WERI-Rb-1 (cell line): Measurements from ENCODE around the gene ZBTB7C.

Experiments
- DNase-seq: peaks from one replicate; pipeline ENCODE4 v3.0.0-alpha.2; 2020
- H3K27ac ChIP-seq: fragments of 250-450 bp; sonication (Bioruptor Pico); 2 replicates; pipeline ENCODE4 v1.5.1; 2020; ENCODE audit warnings: mild to moderate bottlenecking, moderate library complexity
- H3K27me3 ChIP-seq: fragments of 250-450 bp; sonication (Bioruptor Pico); 2 replicates; pipeline ENCODE4 v1.5.1; 2021; ENCODE audit warnings: mild to moderate bottlenecking, low read depth, moderate library complexity; ENCODE audit not compliant: insufficient read depth, severe bottlenecking
- H3K36me3 ChIP-seq: fragments of 250-450 bp; sonication (Bioruptor Pico); 2 replicates; pipeline ENCODE4 v1.5.1; 2020; ENCODE audit warnings: mild to moderate bottlenecking, moderate library complexity
- H3K4me3 ChIP-seq: 2 replicates; pipeline ENCODE4 v1.5.1; 2011; ENCODE audit warnings: low read depth, mild to moderate bottlenecking, control low read depth, low read length
- H3K9me3 ChIP-seq: fragments of 250-450 bp; sonication (Bioruptor Pico); 2 replicates; pipeline ENCODE4 v1.5.1; 2021; ENCODE audit warnings: mild to moderate bottlenecking, moderate library complexity; ENCODE audit not compliant: severe bottlenecking
- TF ChIP-seq, protein P1 (sequence below): IDR thresholded peaks from 2 replicates; pipeline ENCODE4 v1.5.1; 2011; ENCODE audit warnings: low read depth, mild to moderate bottlenecking, control low read depth, inconsistent platforms, low read length

Gene ZBTB7C

GRCh38 chr18:47979611-47980200, 429.5 kb downstream of the ZBTB7C start:
- H3K9me3 ChIP-seq: no peaks in the 10 kb centered on the region
- peak overlapping the region; percentile 27 for H3K4me3 ChIP-seq
- TF ChIP-seq, protein P1, sequence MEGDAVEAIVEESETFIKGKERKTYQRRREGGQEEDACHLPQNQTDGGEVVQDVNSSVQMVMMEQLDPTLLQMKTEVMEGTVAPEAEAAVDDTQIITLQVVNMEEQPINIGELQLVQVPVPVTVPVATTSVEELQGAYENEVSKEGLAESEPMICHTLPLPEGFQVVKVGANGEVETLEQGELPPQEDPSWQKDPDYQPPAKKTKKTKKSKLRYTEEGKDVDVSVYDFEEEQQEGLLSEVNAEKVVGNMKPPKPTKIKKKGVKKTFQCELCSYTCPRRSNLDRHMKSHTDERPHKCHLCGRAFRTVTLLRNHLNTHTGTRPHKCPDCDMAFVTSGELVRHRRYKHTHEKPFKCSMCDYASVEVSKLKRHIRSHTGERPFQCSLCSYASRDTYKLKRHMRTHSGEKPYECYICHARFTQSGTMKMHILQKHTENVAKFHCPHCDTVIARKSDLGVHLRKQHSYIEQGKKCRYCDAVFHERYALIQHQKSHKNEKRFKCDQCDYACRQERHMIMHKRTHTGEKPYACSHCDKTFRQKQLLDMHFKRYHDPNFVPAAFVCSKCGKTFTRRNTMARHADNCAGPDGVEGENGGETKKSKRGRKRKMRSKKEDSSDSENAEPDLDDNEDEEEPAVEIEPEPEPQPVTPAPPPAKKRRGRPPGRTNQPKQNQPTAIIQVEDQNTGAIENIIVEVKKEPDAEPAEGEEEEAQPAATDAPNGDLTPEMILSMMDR: no peak
- peak overlapping the region; percentile 53 for H3K27ac ChIP-seq
- no peaks in the 10 kb centered on the region for H3K27me3 ChIP-seq
- no peaks in the 10 kb centered on the region for H3K36me3 ChIP-seq
- peak; percentile 96 for DNase-seq

DNA sequence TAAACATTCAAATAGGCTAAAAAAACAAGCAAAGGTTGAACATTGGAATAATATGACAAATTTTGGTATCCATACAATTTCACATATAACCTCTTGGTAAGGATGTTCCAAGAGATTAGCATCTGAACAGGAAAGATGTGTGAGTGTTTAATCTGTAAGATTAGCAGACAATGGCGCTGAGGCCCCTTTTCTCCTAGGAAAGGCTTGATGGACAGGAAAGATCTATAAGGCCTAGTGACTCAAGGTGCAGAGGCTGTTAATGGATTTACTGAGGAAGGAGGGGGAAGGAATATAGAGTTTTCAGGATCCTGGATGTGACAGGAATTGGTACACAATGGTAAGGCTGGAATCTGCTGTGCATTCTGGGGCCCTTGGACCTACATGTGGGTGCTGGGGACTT, 430.6 kb downstream of the ZBTB7C start:
- TF ChIP-seq, protein P1: no peak
- Histone ChIP-seq H3K27me3 (no peaks in the 10 kb centered on the region), H3K27ac (peak overlapping the region; percentile 35), H3K9me3 (no peaks in the 10 kb centered on the region), H3K4me3 (no peak overlapping the region), H3K36me3 (no peaks in the 10 kb centered on the region)
- DNase-seq: peak; percentile 90

DNA sequence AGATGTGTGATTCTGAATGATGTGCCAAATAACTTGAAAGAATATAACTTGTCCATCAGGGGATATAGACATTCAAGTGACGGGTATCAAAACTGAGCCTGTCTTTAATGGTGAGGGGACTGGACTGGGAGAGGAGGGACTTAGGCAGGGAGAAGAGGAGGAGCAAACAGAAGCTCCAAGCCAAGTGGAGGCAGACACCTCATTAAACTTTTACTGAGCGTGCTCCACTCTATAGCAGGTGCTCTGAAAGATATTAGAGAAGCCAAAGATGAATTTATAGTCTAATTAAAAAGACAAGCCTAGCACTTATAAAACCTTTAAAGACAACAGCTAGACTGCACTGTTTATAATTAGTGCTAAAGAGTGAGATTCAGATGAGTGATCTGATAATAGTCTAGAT, 431.0 kb downstream of the ZBTB7C start:
- Histone ChIP-seq H3K9me3 (no peaks in the 10 kb centered on the region), H3K4me3 (no peak overlapping the region), H3K27me3 (no peaks in the 10 kb centered on the region), H3K27ac (no peak overlapping the region), H3K36me3 (no peaks in the 10 kb centered on the region)
- peak; percentile 66 for DNase-seq
- TF ChIP-seq, protein P1: no peak
